Stimulated activated CD8-positive, alpha-beta memory T cell treated with anti-CD3 and anti-CD28 coated beads, Interleukin-4, amount 100 ng/mL, for 1 hour (primary cell): ENCODE measurements around the gene PFDN4.

Experiments used
- DNase-seq, 2 donors: peaks; one replicate each; pipeline ENCODE4 v3.0.0-alpha.2; 2020; ENCODE audit warnings: low read depth in 2 of 2, low spot score in 1 of 2

PFDN4 gene

GRCh38 chr20:54267483-54268003 is 59.7 kb downstream of the PFDN4 start:
- DNase-seq, result no peak

GRCh38 chr20:54268941-54269340 is 61.1 kb downstream of the PFDN4 start:
- no peak for DNase-seq
